GM12878 (cell line): ENCODE results near the gene GPR68. TPM values are rescaled to one million over a fixed set of nuclear protein-coding genes. Genes with fewer than 3 reads are reported as not detected.

Experiments used
- ATAC-seq: fragments of 200-7000 bp; cut with Tn5 transposase; 3 replicates; pipeline ENCODE4 v1.9.1; 2020; ENCODE audit warnings: mild to moderate bottlenecking, moderate library complexity
- BruUV-seq: library from RNA; stranded (reverse); fragments of 400-500 nt; replicated peaks from 2 replicates; lab custom pipeline; 2021; lab: Mats Ljungman, UMichigan
- CTCF ChIA-PET: fragments of 300-600 bp; sonication (Branson Sonifier 250); formaldehyde crosslinking; extraction: SDS; loops from one replicate; lab custom pipeline; 2021; ENCODE audit warnings: inconsistent platforms; lab: Yijun Ruan, JAX
- POLR2A ChIA-PET: fragments of 350-600 bp; formaldehyde crosslinking; extraction: SDS; loops from one replicate; lab custom pipeline; 2021; ENCODE audit warnings: inconsistent platforms; lab: Charles Lee
- RAD21 ChIA-PET: fragments of 300-600 bp; sonication (Branson Sonifier 250); formaldehyde crosslinking; loops from one replicate; lab custom pipeline; 2023; ENCODE audit warnings: antibody characterized with exemption; ENCODE audit not compliant: unreplicated experiment; lab: Charles Lee
- SMC1A ChIA-PET: fragments of 300-600 bp; sonication (Branson Sonifier 250); formaldehyde crosslinking; loops from one replicate; lab custom pipeline; 2023; ENCODE audit not compliant: unreplicated experiment, uncharacterized antibody; lab: Charles Lee
- DNase-seq: peaks from one replicate; pipeline ENCODE4 v3.0.0-alpha.2; 2011; ENCODE audit warnings: low read depth, low spot score
- FAIRE-seq: peaks from 3 replicates; lab custom pipeline; 2011; peaks lifted over from hg19 to GRCh38; lab: Jason Lieb, UNC
- H2AFZ ChIP-seq: 2 replicates; pipeline ENCODE4 v1.6.0; 2011; ENCODE audit warnings: low read depth, low read length, control low read depth; ENCODE audit not compliant: control insufficient read depth
- H3K27ac ChIP-seq: 2 replicates; pipeline ENCODE4 v1.5.1; 2011; ENCODE audit warnings: control low read depth; ENCODE audit not compliant: control insufficient read depth, insufficient read depth
- H3K27me3 ChIP-seq, 2 experiments: replicated peaks in 1 of 2; 2 replicates each; pipeline versions ENCODE4 v1.6.0 to v1.6.1; 2011; ENCODE audit warnings: low read length in 1 of 2; ENCODE audit not compliant: control insufficient read depth in 2 of 2, insufficient read depth in 2 of 2
- H3K36me3 ChIP-seq, 2 experiments: 2 replicates each; pipeline ENCODE4 v1.5.1; 2011; ENCODE audit warnings: low read length in 1 of 2; ENCODE audit not compliant: control insufficient read depth in 2 of 2, insufficient read depth in 2 of 2
- H3K4me1 ChIP-seq: 2 replicates; pipeline ENCODE4 v1.6.1; 2011; ENCODE audit warnings: mild to moderate bottlenecking, low read length, moderate library complexity, mixed read lengths; ENCODE audit not compliant: control insufficient read depth, insufficient read depth
- H3K4me2 ChIP-seq: 2 replicates; pipeline ENCODE4 v1.6.0; 2011; ENCODE audit warnings: control low read depth; ENCODE audit not compliant: control insufficient read depth, insufficient read depth
- H3K4me3 ChIP-seq: fragments of 200-600 bp; sonication (generic); 2 replicates; pipeline ENCODE4 v1.5.1; 2016
- H3K79me2 ChIP-seq: 2 replicates; pipeline ENCODE4 v1.6.0; 2011; ENCODE audit warnings: low read length; ENCODE audit not compliant: control insufficient read depth, insufficient read depth
- H3K9ac ChIP-seq: 2 replicates; pipeline ENCODE4 v1.8.0; 2011; ENCODE audit warnings: low read length, control low read depth, mixed read lengths; ENCODE audit not compliant: control insufficient read depth, insufficient read depth
- H3K9me3 ChIP-seq: replicated peaks from 3 replicates; pipeline ENCODE4 v1.5.1; 2011; ENCODE audit warnings: mild to moderate bottlenecking, low read length; ENCODE audit not compliant: control insufficient read depth, insufficient read depth
- H4K20me1 ChIP-seq: 2 replicates; pipeline ENCODE4 v1.6.0; 2011; ENCODE audit not compliant: control insufficient read depth, insufficient read depth
- CHD2 ChIP-seq: IDR thresholded peaks from 2 replicates; pipeline ENCODE4 v1.6.1; 2011; ENCODE audit warnings: low read depth, low read length, improper control_type of control experiment, borderline replicate concordance
- EGR1 ChIP-seq, 2 experiments: IDR thresholded peaks; 1 replicate in 1 of 2; 2 replicates in 1 of 2; pipeline ENCODE4 v1.6.1; 2011 to 2012; ENCODE audit warnings: low read depth in 2 of 2, low read length in 2 of 2, borderline replicate concordance in 1 of 2, mild to moderate bottlenecking in 1 of 2, moderate library complexity in 1 of 2
- EZH2 ChIP-seq: IDR thresholded peaks from 2 replicates; pipeline ENCODE4 v1.6.1; 2012; ENCODE audit warnings: low read depth, mild to moderate bottlenecking, control low read depth, inconsistent platforms, low read length, borderline replicate concordance; ENCODE audit not compliant: control insufficient read depth
- IKZF2 ChIP-seq, 2 experiments: fragments of 450-650 bp; IDR thresholded peaks; 2 replicates each; pipeline ENCODE4 v1.6.1; 2017; ENCODE audit warnings: mild to moderate bottlenecking in 2 of 2, moderate library complexity in 2 of 2
- NFYB ChIP-seq: IDR thresholded peaks from 2 replicates; pipeline ENCODE4 v1.6.1; 2011; ENCODE audit warnings: low read depth, mild to moderate bottlenecking, low read length, improper control_type of control experiment, moderate library complexity; ENCODE audit not compliant: insufficient read depth
- PAX8 ChIP-seq: fragments of 450-650 bp; IDR thresholded peaks from 2 replicates; pipeline ENCODE4 v1.6.1; 2017; ENCODE audit warnings: mild to moderate bottlenecking, moderate library complexity
- RCOR1 ChIP-seq: conservative IDR thresholded peaks from 2 replicates; pipeline ENCODE4 v1.6.1; 2012; ENCODE audit warnings: low read depth, low read length, improper control_type of control experiment
- RFX5 ChIP-seq: IDR thresholded peaks from 2 replicates; pipeline ENCODE4 v1.6.1; 2011; ENCODE audit warnings: low read depth, low read length, improper control_type of control experiment
- WGBS: methylation state at CpG from one replicate; pipeline ENCODE4 v1.1.6; 2016; ENCODE audit warnings: low lambda C conversion rate; ENCODE audit not compliant: insufficient replicate concordance, insufficient coverage; ENCODE audit errors: missing lambda C conversion rate; 5-methylcytosine and 5-hydroxymethylcytosine counted together
- in situ Hi-C: fragments of 300-500 bp; cut with MboI; formaldehyde crosslinking; loops from 9 replicates; pipeline ENCODE4 v1.14.3; 2018; ENCODE audit warnings: mixed read lengths
- intact Hi-C: fragments of 100-400 bp; cut with micrococcal nuclease; formaldehyde crosslinking; loops from one replicate; pipeline ENCODE4 v1.14.2; 2022; ENCODE audit not compliant: unreplicated experiment
- polyA plus RNA-seq, 11 experiments: library from polyadenylated mRNA; depleted of rRNA in 4 of 11; unstranded in 6 of 11; stranded (reverse) in 5 of 11; fragments of >200 nt; fragmentation: Nextera tagmentation in 4 of 11; fragmentation: Illumina TruSeq in 1 of 11; extraction: Ambion mirVana in 4 of 11; extraction: Trizol in 1 of 11; gene quantifications; 1 replicate in 1 of 11; 2 replicates in 10 of 11; pipeline versions ENCODE4 v1.2.1 to v1.2.3, GENCODE V29; 2011 to 2016; ENCODE audit warnings: inconsistent platforms in 2 of 11, missing spikeins in 2 of 11, low read depth in 1 of 11
- total RNA-seq, 4 experiments: library from RNA; depleted of rRNA in 3 of 4; stranded (reverse); fragments of >200 nt in 3 of 4; fragmentation: Illumina TruSeq in 1 of 4; extraction: Trizol in 1 of 4; gene quantifications; 2 replicates each; pipeline versions ENCODE4 v1.2.1 to v1.2.3, GENCODE V29; 2013 to 2021

The GPR68 gene
- total and polyA plus RNA-seq, 10 of the 15 experiments (the other 5 are each of a cell fraction or from before 2014, with no cell fraction given) = 0.06 to 3.4 (median 1.8) TPM

DNA sequence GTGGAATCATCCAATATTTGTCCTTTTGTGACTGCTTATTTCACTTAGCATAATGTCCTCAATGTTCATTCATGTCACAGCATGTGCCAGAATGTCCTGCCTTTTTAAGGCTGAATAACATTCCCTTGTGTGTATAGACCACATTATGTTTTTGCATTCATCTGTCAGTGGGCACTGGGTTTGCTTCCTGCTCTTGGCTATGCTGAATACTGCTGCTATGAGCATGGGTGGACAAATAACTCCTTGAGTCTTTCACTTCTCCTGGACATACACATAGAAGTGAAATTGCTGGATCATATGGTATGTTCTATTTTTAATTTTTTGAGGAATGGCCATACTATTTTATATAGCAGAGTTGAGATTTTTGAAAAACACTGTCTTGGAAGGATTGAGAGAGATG, 46.9 kb downstream of the GPR68 start (continued):
- TF ChIP-seq RCOR1 (no peak), NFYB (no peak), CHD2 (no peak), EZH2 (no peak)
- TF ChIP-seq, all 136 proteins: peak for 0

GRCh38 chr14:91195881-91196280, 48.6 kb downstream of the GPR68 start:
- ChIA-PET POLR2A (interaction anchor here (0.6 kb wide), 1 partner anchor 1051 kb away, joined by 3 read pairs; no protein-coding TSS in a partner anchor), SMC1A (no interaction called here)

More at GRCh38 chr14:91195881-91196280, 48.6 kb downstream of the GPR68 start:
- FAIRE-seq = no peak
- ChIA-PET CTCF (no interaction called here), RAD21 (no interaction called here)
- no peaks in the 10 kb centered on the region for H3K4me1 ChIP-seq
- no peak for DNase-seq
- no peak overlapping the region for H2AFZ ChIP-seq
- H3K36me3 ChIP-seq = peaks cover 10 to 27% of the 10 kb centered on the region in 2 experiments
- no peak overlapping the region for H3K4me2 ChIP-seq
- H3K9ac ChIP-seq = no peak overlapping the region
- intact Hi-C loops (no loop called here), in situ Hi-C loops (no loop called here)
- H3K4me3 ChIP-seq = no peak overlapping the region
- H3K9me3 ChIP-seq = no peaks in the 10 kb centered on the region; the same call in 2 of the 3 replicates
- H3K79me2 ChIP-seq = no peaks in the 10 kb centered on the region
- BruUV-seq = no TSS peak
- no peak for TF ChIP-seq RFX5
- no peak for TF ChIP-seq EGR1 (IDR thresholded peaks at IDR 0.05; ENCODE audit: borderline replicate concordance in 1 of 2, low read depth in 2 of 2, low read length in 2 of 2)
- no peak for TF ChIP-seq PAX8
- TF ChIP-seq IKZF2 (IDR thresholded peaks at IDR 0.05) = no peak
- H3K27me3 ChIP-seq = no peaks in the 10 kb centered on the region
- no peaks in the 10 kb centered on the region for H4K20me1 ChIP-seq
- no peak overlapping the region for H3K27ac ChIP-seq
- ATAC-seq = no peak
- WGBS = 93% methylated on average over 10 of the region's 10 CpGs
